ENCODE measurements around the gene CLDN19. TPM values are rescaled to one million over a fixed set of nuclear protein-coding genes. Genes with fewer than 3 reads are reported as not detected.

Gene CLDN19
- total and polyA plus RNA-seq, 2 of the 8 experiments (the other 6 are each of a cell fraction or from before 2014, with no cell fraction given), result 9.7 to 17.2 TPM

- Histone ChIP-seq H2BK5ac (ENCODE audit: low read depth, low read length) (no peak overlapping the region), H4K8ac (ENCODE audit: extremely low read depth, insufficient read depth, low read length) (no peak overlapping the region), H3K27ac (ENCODE audit: low read depth, low read length) (no peak overlapping the region), H2BK12ac (ENCODE audit: low read depth, low read length) (no peak overlapping the region), H3K23me2 (ENCODE audit: low read depth, low read length) (no peaks in the 10 kb centered on the region), H2AK5ac (ENCODE audit: low read depth, low read length) (no peak overlapping the region), H2BK15ac (ENCODE audit: low read length) (no peak overlapping the region), H3K79me1 (ENCODE audit: low read depth, low read length) (no peaks in the 10 kb centered on the region), H3K4me2 (ENCODE audit: insufficient read depth in 1 of 2, low read depth in 2 of 2, low read length in 2 of 2) (no peak overlapping the region), H4K20me1 (replicated peaks in 1 of 2; ENCODE audit: control insufficient read depth in 1 of 2, insufficient read depth in 2 of 2, low read length in 2 of 2) (no peaks in the 10 kb centered on the region), H3K4ac (replicated peaks; ENCODE audit: insufficient read length, low read depth, low read length) (no peak overlapping the region), H3K18ac (ENCODE audit: extremely low read depth, low read length) (peak overlapping the region; percentile 27; the same call in 1 of the 2 replicates), H3K27me3 (replicated peaks in 1 of 4; ENCODE audit: control insufficient read depth in 3 of 4, extremely low read depth in 1 of 4, insufficient read depth in 3 of 4, low read length in 3 of 4) (no peaks in the 10 kb centered on the region), H2BK120ac (replicated peaks; ENCODE audit: low read depth, low read length) (no peak overlapping the region), H2AFZ (ENCODE audit: low read length) (no peak overlapping the region), H3K36me3 (ENCODE audit: control insufficient read depth in 2 of 4, insufficient read depth in 4 of 4, low read length in 3 of 4) (peaks cover 13 to 60% (median 44%) of the 10 kb centered on the region in 4 experiments), H3K79me2 (ENCODE audit: control insufficient read depth in 1 of 2, insufficient read depth in 2 of 2, low read length in 2 of 2) (no peaks in the 10 kb centered on the region), H2BK20ac (ENCODE audit: low read length) (no peak overlapping the region), H3K56ac (replicated peaks; ENCODE audit: insufficient read length, low read depth, low read length) (no peak overlapping the region), H3K4me3 (ENCODE audit: extremely low read depth in 1 of 4, insufficient read depth in 2 of 4, low read depth in 3 of 4, low read length in 4 of 4) (no peak overlapping the region), H3K23ac (ENCODE audit: insufficient read length) (no peak overlapping the region), H3K4me1 (replicated peaks in 1 of 4; ENCODE audit: control insufficient read depth in 3 of 4, insufficient read depth in 4 of 4, low read length in 3 of 4) (no peaks in the 10 kb centered on the region), H4K5ac (ENCODE audit: insufficient read length, low read depth, low read length) (no peak overlapping the region), H3K9ac (replicated peaks in 1 of 4; ENCODE audit: extremely low read depth in 1 of 4, low read depth in 3 of 4, low read length in 3 of 4) (no peak overlapping the region), H3K14ac (ENCODE audit: insufficient read length) (no peak overlapping the region), H3K9me3 (ENCODE audit: insufficient read depth in 2 of 2, low read depth in 1 of 2, low read length in 1 of 2) (peaks cover 0 to 2% of the 10 kb centered on the region in 2 experiments; a peak in 2 of 4 replicates), H4K91ac (replicated peaks; ENCODE audit: insufficient read length, low read length) (no peak overlapping the region)
- CTCF ChIA-PET (ENCODE audit: partially characterized antibody), result interaction anchor here (0.6 to 6.8 kb wide), 24 partner anchors 9 to 584 kb away, joined by 3 to 77 read pairs (median 4); partner anchors contain the start of genes C1orf50, CLDN19 and P3H1
- 85% methylated on average over 17 of the region's 17 CpGs; no CpG with 5 or more reads in 1 of the 2 experiments for WGBS, 2 experiments (ENCODE audit: extremely low coverage in 1 of 2, insufficient coverage in 1 of 2, insufficient read length in 1 of 2, insufficient replicate concordance in 2 of 2, low coverage in 1 of 2, low lambda C conversion rate in 2 of 2, missing lambda C conversion rate in 1 of 2)
- POLR2A ChIA-PET (ENCODE audit: partially characterized antibody), result interaction anchor here (0.5 to 1.4 kb wide), 3 partner anchors 9 to 1984 kb away, joined by 3 to 8 read pairs (median 3); no protein-coding TSS in a partner anchor
- DNase-seq (ENCODE audit: low read depth in 1 of 2, low spot score in 2 of 2), result no peak
- FAIRE-seq, result peak; percentile 84
- TF ChIP-seq TEAD4 (IDR thresholded peaks at IDR 0.05; ENCODE audit: low read depth, low read length) (no peak), RAD21 (IDR thresholded peaks at IDR 0.05 in 1 of 2, conservative IDR thresholded peaks at IDR 0.05 in 1 of 2; ENCODE audit: low read depth in 2 of 2, low read length in 2 of 2) (peak; percentile 51 to 61), SIRT6 (IDR thresholded peaks at IDR 0.05; ENCODE audit: low read length) (no peak), FOSL1 (IDR thresholded peaks at IDR 0.05; ENCODE audit: insufficient read depth, low read depth, low read length) (no peak), BCL11A (IDR thresholded peaks at IDR 0.05; ENCODE audit: low read depth in 2 of 2, low read length in 2 of 2) (no peak), RFX5 (IDR thresholded peaks at IDR 0.05; ENCODE audit: borderline replicate concordance, low read depth, low read length) (no peak), SIN3A (conservative IDR thresholded peaks at IDR 0.05 in 1 of 2, IDR thresholded peaks at IDR 0.05 in 1 of 2; ENCODE audit: low read depth in 1 of 2, low read length in 2 of 2) (0 out of 4 replicates have a peak, but pooled peaks of 1 of the 2 experiments have one; percentile 59), ASH2L (IDR thresholded peaks at IDR 0.05; ENCODE audit: low read length) (no peak), CHD2 (IDR thresholded peaks at IDR 0.05; ENCODE audit: low read length) (no peak), KDM5A (IDR thresholded peaks at IDR 0.05; ENCODE audit: low read length) (no peak)
Observed at GRCh38 chr1:42756956-42757891, 17.2 kb upstream of the CLDN19 start.

Data from H1 (cell line).